ENCODE data around the gene GMEB1.

GMEB1 gene

GRCh38 chr1:28751315-28752060 is 82.9 kb downstream of the GMEB1 start:
- no peak for DNase-seq (ENCODE audit: low spot score)

DNA sequence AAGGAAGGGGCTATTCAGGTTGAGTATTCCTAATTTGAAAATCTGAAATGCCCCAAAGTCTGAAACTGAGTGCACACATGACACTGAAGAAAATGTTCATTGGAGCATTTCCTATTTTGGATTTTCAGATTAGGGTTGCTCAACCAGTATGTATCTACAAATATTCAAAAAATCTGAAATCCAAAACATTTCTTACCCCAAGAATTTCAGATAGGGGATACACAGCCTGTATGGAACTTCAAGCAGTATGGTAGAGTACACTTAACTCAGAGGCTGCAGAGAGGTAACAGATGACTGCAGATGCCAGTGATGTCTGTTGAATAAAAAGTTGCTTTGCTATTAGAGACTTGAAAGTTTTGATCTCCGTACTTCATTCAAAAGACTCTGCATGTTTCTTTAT is 87.1 kb downstream of the GMEB1 start:
- DNase-seq (ENCODE audit: low spot score), result no peak

- DNase-seq (ENCODE audit: low spot score), result peak; percentile 32
These were observed 88.3 kb downstream of the GMEB1 start for GRCh38 chr1:28756846-28757245.

DNA sequence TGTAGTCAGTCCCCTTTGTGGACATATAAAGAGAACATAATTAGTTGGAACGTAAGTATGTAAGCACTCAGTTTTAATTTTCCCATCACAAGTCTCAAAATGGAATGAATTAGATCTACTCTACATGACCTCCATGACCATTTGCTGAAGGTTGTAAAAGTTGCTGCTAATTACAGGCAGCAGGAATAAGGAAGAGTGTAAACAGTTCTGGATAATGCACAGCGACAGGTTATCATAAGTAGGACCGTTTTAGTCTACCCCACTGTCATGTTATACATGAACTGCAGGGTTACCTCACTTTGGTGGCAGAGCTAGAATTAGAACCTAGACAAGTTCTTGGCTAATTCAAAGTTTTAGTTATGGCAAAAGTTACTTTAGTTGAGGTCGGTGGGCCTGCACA is 89.8 kb downstream of the GMEB1 start:
- DNase-seq (ENCODE audit: low spot score), result no peak

GRCh38 chr1:28759257-28759656 is 90.7 kb downstream of the GMEB1 start:
- no peak for DNase-seq (ENCODE audit: low spot score)

- no peak for DNase-seq (ENCODE audit: low spot score)
These were observed 92.6 kb downstream of the GMEB1 start for GRCh38 chr1:28761189-28761588.

GRCh38 chr1:28766532-28767183 is 98.1 kb downstream of the GMEB1 start:
- no peak for DNase-seq (ENCODE audit: low spot score)
